Spleen (tissue), 7 donors: ENCODE measurements around the gene PRDM16.

ENCODE experiments used
- CTCF ChIP-seq, 11 experiments: fragments of 200-600 bp in 7 of 11; fragments of 450-650 bp in 4 of 11; sonication (generic) in 4 of 11; IDR thresholded peaks in 8 of 11; conservative IDR thresholded peaks in 3 of 11; 1 replicate in 7 of 11; 2 replicates in 4 of 11; pipeline versions ENCODE4 v1.4.0 to v1.8.0; 2016 to 2021; ENCODE audit warnings: antibody characterized with exemption in 11 of 11, inconsistent platforms in 4 of 11, mild to moderate bottlenecking in 1 of 11
- POLR2A ChIP-seq, 3 donors: fragments of 450-650 bp; IDR thresholded peaks; one replicate each; pipeline ENCODE4 v1.5.1; 2017; ENCODE audit warnings: antibody characterized with exemption in 3 of 3, mild to moderate bottlenecking in 1 of 3
- donor health status: DM: no; HTN: no; CAD: no; lungs with moderate emphysema.
- donor health status: DM: no; HTN: no; CAD: no.
- donor health status: DM: no; HTN: no; CAD: no.

GRCh38 chr1:3322450-3323020 lies 253.5 kb downstream of the PRDM16 start:
- TF ChIP-seq POLR2A (IDR thresholded peaks at IDR 0.05): no peak
- TF ChIP-seq CTCF (IDR thresholded peaks at IDR 0.05 in 8 of 11, conservative IDR thresholded peaks at IDR 0.05 in 3 of 11): no peak
